ENCODE measurements around the gene KLHL42.

KLHL42 gene

DNA sequence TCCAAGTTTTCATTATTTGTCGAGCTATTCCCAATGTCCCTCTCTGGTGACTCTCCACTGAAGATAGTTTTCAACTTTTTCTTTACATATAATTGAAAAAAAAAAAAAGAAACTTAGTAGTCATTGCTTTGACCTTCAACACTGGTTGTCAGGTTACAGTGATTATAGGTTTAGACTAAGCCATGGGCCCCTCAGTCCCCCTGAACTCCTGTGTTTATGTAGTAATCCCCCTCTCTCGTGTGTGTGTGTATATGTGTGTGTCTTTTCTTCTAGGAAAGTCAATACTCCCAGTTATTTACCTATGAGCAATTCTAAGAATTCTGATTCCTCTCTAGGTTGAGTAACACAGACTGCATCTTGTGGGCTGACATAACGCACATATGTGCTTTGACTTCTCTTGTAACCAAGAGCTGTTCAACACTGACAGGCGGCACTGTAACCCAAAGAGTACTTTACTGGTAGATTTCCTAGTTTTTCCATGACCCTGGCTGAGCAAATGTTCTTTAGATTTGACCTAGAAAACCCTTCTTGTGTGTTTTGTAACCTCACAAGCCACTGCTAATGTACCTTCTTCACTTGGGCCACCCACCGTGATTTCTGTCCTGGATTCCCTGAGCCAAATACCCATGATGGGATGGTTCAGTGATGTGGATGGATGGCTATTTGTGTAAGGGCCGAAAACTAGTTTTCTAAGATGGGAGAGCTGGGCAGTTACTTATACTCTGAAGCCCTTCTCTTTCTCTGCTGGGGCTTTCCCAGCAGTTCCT is 15.0 kb downstream of the KLHL42 start:
- H3K4me3 ChIP-seq (ENCODE audit: low read depth, low read length) = no peak overlapping the region
- TF ChIP-seq, protein P1, sequence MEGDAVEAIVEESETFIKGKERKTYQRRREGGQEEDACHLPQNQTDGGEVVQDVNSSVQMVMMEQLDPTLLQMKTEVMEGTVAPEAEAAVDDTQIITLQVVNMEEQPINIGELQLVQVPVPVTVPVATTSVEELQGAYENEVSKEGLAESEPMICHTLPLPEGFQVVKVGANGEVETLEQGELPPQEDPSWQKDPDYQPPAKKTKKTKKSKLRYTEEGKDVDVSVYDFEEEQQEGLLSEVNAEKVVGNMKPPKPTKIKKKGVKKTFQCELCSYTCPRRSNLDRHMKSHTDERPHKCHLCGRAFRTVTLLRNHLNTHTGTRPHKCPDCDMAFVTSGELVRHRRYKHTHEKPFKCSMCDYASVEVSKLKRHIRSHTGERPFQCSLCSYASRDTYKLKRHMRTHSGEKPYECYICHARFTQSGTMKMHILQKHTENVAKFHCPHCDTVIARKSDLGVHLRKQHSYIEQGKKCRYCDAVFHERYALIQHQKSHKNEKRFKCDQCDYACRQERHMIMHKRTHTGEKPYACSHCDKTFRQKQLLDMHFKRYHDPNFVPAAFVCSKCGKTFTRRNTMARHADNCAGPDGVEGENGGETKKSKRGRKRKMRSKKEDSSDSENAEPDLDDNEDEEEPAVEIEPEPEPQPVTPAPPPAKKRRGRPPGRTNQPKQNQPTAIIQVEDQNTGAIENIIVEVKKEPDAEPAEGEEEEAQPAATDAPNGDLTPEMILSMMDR (IDR thresholded peaks at IDR 0.05; ENCODE audit: borderline replicate concordance, insufficient read depth, low read depth, low read length) = no peak

DNA sequence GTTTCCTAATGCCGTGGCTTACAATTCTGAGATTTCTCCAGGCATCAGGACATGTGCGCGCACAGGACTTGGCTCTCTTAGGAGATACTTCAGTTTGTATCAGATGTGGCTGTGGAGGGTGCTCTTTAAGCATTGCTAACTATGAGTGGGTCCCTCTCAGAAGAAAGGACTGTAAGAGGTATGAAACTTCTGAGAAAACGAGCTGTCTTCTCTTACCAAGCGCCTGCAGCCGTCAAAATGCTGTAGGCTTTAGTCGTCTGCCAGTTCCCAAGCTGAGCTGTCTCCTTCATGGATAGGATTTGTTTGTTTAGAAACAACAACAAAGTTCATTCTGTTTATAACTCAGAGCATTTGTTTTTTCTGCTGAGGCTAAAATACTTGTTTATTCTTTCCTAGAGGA is 16.1 kb downstream of the KLHL42 start:
- TF ChIP-seq, protein P1 (IDR thresholded peaks at IDR 0.05; ENCODE audit: borderline replicate concordance, insufficient read depth, low read depth, low read length) = no peak
- H3K4me3 ChIP-seq (ENCODE audit: low read depth, low read length) = no peak overlapping the region

- TF ChIP-seq, protein P1 (IDR thresholded peaks at IDR 0.05; ENCODE audit: borderline replicate concordance, insufficient read depth, low read depth, low read length) = no peak
- no peak overlapping the region for H3K4me3 ChIP-seq (ENCODE audit: low read depth, low read length)
These were observed 17.4 kb downstream of the KLHL42 start for GRCh38 chr12:27797301-27798025.

- no peak overlapping the region for H3K4me3 ChIP-seq (ENCODE audit: low read depth, low read length)
- TF ChIP-seq, protein P1 (IDR thresholded peaks at IDR 0.05; ENCODE audit: borderline replicate concordance, insufficient read depth, low read depth, low read length) = no peak
These were observed 20.8 kb downstream of the KLHL42 start for GRCh38 chr12:27800819-27801218.

- no peak overlapping the region for H3K4me3 ChIP-seq (ENCODE audit: low read depth, low read length)
- TF ChIP-seq, protein P1 (IDR thresholded peaks at IDR 0.05; ENCODE audit: borderline replicate concordance, insufficient read depth, low read depth, low read length) = no peak
These were observed 21.6 kb downstream of the KLHL42 start for GRCh38 chr12:27801630-27802029.

GRCh38 chr12:27802511-27802910 is 22.5 kb downstream of the KLHL42 start:
- TF ChIP-seq, protein P1 (IDR thresholded peaks at IDR 0.05; ENCODE audit: borderline replicate concordance, insufficient read depth, low read depth, low read length) = no peak
- no peak overlapping the region for H3K4me3 ChIP-seq (ENCODE audit: low read depth, low read length)

GRCh38 chr12:27802936-27803335 is 22.9 kb downstream of the KLHL42 start:
- H3K4me3 ChIP-seq (ENCODE audit: low read depth, low read length) = no peak overlapping the region
- TF ChIP-seq, protein P1 (IDR thresholded peaks at IDR 0.05; ENCODE audit: borderline replicate concordance, insufficient read depth, low read depth, low read length) = no peak

Data from GM12875 (cell line).